ENCODE data around the gene ZNF839. TPM values are rescaled to one million over a fixed set of nuclear protein-coding genes. Genes with fewer than 3 reads are reported as not detected.
A peak's percentile ranks its signal among the peaks of the same experiment; 100 is the strongest.

ZNF839 gene
- total RNA-seq, 2 donors from 2014 or later: 4.2 to 7.0 TPM

DNA sequence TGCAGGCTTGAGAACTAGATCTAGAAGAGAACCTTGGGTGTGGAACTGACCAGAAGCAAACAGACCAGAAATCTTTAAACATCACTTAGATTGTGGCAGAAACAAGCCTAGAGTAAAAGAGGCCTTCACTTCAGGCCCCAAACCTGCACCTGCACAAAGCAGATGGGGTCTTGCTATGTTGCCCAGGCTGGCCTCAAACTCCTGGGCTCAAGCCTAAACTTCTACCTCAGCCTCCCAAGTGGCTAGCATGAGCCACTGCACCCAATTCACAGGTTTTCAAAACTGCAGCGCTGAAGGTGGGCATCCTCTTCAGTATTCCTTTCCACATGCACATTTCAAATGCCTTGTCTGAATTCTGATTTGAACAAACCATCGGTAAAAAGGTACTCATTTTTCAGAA is 34.4 kb upstream of the ZNF839 start:
- no peak overlapping the region for H3K4me3 ChIP-seq
- no peaks in the 10 kb centered on the region for H3K27me3 ChIP-seq (replicated peaks; ENCODE audit: insufficient read depth)
- no peak overlapping the region for H3K27ac ChIP-seq
- TF ChIP-seq, protein P1, sequence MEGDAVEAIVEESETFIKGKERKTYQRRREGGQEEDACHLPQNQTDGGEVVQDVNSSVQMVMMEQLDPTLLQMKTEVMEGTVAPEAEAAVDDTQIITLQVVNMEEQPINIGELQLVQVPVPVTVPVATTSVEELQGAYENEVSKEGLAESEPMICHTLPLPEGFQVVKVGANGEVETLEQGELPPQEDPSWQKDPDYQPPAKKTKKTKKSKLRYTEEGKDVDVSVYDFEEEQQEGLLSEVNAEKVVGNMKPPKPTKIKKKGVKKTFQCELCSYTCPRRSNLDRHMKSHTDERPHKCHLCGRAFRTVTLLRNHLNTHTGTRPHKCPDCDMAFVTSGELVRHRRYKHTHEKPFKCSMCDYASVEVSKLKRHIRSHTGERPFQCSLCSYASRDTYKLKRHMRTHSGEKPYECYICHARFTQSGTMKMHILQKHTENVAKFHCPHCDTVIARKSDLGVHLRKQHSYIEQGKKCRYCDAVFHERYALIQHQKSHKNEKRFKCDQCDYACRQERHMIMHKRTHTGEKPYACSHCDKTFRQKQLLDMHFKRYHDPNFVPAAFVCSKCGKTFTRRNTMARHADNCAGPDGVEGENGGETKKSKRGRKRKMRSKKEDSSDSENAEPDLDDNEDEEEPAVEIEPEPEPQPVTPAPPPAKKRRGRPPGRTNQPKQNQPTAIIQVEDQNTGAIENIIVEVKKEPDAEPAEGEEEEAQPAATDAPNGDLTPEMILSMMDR (IDR thresholded peaks at IDR 0.05): no peak
- ATAC-seq (ENCODE audit: insufficient number of reproducible peaks, low FRiP score, low read depth) (no peak), DNase-seq (ENCODE audit: low spot score) (no peak)
- no peaks in the 10 kb centered on the region for H3K36me3 ChIP-seq
- H3K9me3 ChIP-seq: no peaks in the 10 kb centered on the region
- H3K4me1 ChIP-seq (ENCODE audit: control insufficient read depth in 1 of 2, low read depth in 2 of 2): no peaks in the 10 kb centered on the region

DNA sequence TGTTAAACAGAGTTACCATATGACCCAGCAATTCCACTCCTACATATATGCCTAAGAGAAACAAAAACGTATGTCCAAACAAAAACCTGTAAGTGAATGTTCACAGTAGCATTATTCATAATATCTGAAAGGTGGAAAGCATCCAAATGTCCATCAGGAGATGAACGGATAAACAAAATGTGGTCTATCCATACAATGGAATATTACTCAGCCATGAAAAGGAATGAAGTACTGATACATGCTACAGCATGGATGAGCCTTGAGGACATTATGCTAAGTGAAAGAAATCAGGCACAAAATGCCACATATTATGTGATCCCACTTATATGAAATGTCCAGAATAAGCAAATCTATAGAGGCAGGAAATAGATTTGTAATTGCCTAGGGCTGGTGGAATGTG is 31.4 kb upstream of the ZNF839 start:
- no peak for ATAC-seq (ENCODE audit: insufficient number of reproducible peaks, low FRiP score, low read depth)
- TF ChIP-seq, protein P1 (IDR thresholded peaks at IDR 0.05): no peak
- H3K4me3 ChIP-seq: no peak overlapping the region
- no peaks in the 10 kb centered on the region for H3K4me1 ChIP-seq (ENCODE audit: control insufficient read depth in 1 of 2, low read depth in 2 of 2)
- no peak for DNase-seq (ENCODE audit: low spot score)
- no peak overlapping the region for H3K27ac ChIP-seq
- H3K9me3 ChIP-seq: no peaks in the 10 kb centered on the region
- H3K36me3 ChIP-seq: no peaks in the 10 kb centered on the region
- no peaks in the 10 kb centered on the region for H3K27me3 ChIP-seq (replicated peaks; ENCODE audit: insufficient read depth)

- Histone ChIP-seq H3K4me3 (no peak overlapping the region), H3K27me3 (replicated peaks; ENCODE audit: insufficient read depth) (no peaks in the 10 kb centered on the region), H3K27ac (no peak overlapping the region), H3K4me1 (ENCODE audit: control insufficient read depth in 1 of 2, low read depth in 2 of 2) (peaks cover 0 to 17% of the 10 kb centered on the region in 2 donors), H3K36me3 (no peaks in the 10 kb centered on the region), H3K9me3 (no peaks in the 10 kb centered on the region)
- DNase-seq (ENCODE audit: low spot score): no peak
- no peak for ATAC-seq (ENCODE audit: insufficient number of reproducible peaks, low FRiP score, low read depth)
- TF ChIP-seq, protein P1 (IDR thresholded peaks at IDR 0.05): no peak
Observed at GRCh38 chr14:102292441-102292840, 27.1 kb upstream of the ZNF839 start.

DNA sequence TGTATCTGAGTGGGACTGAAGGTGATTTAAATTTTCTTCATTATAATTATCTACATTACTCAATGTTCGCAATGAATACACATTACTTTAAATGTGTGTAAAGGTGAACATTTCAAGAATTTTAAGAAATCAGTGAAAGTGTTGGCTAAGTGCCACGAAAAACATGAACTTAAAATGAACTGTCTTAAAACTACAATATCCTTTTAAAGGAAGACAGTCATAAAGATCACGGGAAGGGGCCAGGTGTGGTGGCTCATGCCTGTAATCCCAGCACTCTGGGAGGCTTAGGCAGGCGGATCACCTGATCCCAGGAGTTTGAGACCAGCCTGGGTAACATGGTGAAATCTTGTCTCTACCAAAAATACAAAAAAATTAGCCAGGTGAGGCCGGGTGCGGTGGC is 25.8 kb upstream of the ZNF839 start:
- no peaks in the 10 kb centered on the region for H3K36me3 ChIP-seq
- H3K4me3 ChIP-seq: no peak overlapping the region
- ATAC-seq (ENCODE audit: insufficient number of reproducible peaks, low FRiP score, low read depth) (no peak), DNase-seq (ENCODE audit: low spot score) (no peak)
- H3K27me3 ChIP-seq (replicated peaks; ENCODE audit: insufficient read depth): no peaks in the 10 kb centered on the region
- peaks cover 0 to 17% of the 10 kb centered on the region in 2 donors for H3K4me1 ChIP-seq (ENCODE audit: control insufficient read depth in 1 of 2, low read depth in 2 of 2)
- TF ChIP-seq, protein P1 (IDR thresholded peaks at IDR 0.05): no peak
- no peak overlapping the region for H3K27ac ChIP-seq
- H3K9me3 ChIP-seq: no peaks in the 10 kb centered on the region

DNA sequence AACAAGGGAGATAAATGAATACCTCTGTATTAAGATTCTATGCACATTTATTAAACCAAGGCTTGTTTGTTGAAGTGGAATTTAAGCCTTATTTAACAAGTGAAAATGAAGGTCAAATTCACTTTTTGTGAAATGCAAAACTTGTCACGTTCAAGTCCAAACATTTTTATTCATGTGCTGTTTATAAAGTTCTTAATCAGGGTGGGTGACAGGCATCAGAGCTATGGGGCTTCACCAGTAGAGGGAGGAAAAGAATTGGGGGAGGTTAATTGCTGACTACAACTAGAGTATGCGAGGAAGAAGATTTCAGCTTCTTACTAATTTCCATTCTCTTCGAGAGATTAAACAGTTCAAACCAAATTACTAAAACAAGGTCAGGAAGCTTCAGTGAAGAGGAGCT is 24.3 kb upstream of the ZNF839 start:
- H3K4me1 ChIP-seq (ENCODE audit: control insufficient read depth in 1 of 2, low read depth in 2 of 2): peaks cover 0 to 17% of the 10 kb centered on the region in 2 donors
- no peak overlapping the region for H3K4me3 ChIP-seq
- TF ChIP-seq, protein P1 (IDR thresholded peaks at IDR 0.05): peak; percentile 23
- ATAC-seq (ENCODE audit: insufficient number of reproducible peaks, low FRiP score, low read depth) (no peak), DNase-seq (ENCODE audit: low spot score) (no peak)
- peak overlapping the region; percentile 31 to 43 for H3K27ac ChIP-seq
- H3K27me3 ChIP-seq (replicated peaks; ENCODE audit: insufficient read depth): no peaks in the 10 kb centered on the region
- H3K36me3 ChIP-seq: no peaks in the 10 kb centered on the region
- H3K9me3 ChIP-seq: no peaks in the 10 kb centered on the region
